Astrocyte (in vitro differentiated cells and primary cell): ENCODE measurements around the gene ISCA1. TPM values are rescaled to one million over a fixed set of nuclear protein-coding genes. Genes with fewer than 3 reads are reported as not detected.

Experiments used
- DNase-seq: peaks from one replicate; pipeline ENCODE4 v3.0.0-alpha.2; 2010; ENCODE audit warnings: low read depth
- FAIRE-seq: peaks from 2 replicates; lab custom pipeline; 2011; peaks lifted over from hg19 to GRCh38; lab: Jason Lieb, UNC
- H2AFZ ChIP-seq: 2 replicates; pipeline ENCODE4 v1.6.0; 2012; ENCODE audit warnings: low read depth, low read length, inconsistent platforms
- H3K27ac ChIP-seq: 2 replicates; pipeline ENCODE4 v1.5.1; 2011; ENCODE audit warnings: low read depth, low read length, inconsistent platforms
- H3K27me3 ChIP-seq: 2 replicates; pipeline ENCODE4 v1.6.0; 2011; ENCODE audit warnings: low read length, inconsistent platforms; ENCODE audit not compliant: insufficient read depth
- H3K36me3 ChIP-seq: 2 replicates; pipeline ENCODE4 v1.5.1; 2011; ENCODE audit warnings: low read length, inconsistent platforms; ENCODE audit not compliant: insufficient read depth
- H3K4me1 ChIP-seq: 2 replicates; pipeline ENCODE4 v1.5.1; 2011; ENCODE audit warnings: low read length, inconsistent platforms; ENCODE audit not compliant: insufficient read depth
- H3K4me2 ChIP-seq: 2 replicates; pipeline ENCODE4 v1.6.0; 2012; ENCODE audit warnings: low read length, inconsistent platforms
- H3K4me3 ChIP-seq: 2 replicates; pipeline ENCODE4 v1.5.1; 2011; ENCODE audit warnings: low read depth, mild to moderate bottlenecking, low read length, inconsistent platforms; ENCODE audit not compliant: insufficient read depth
- H3K79me2 ChIP-seq: 2 replicates; pipeline ENCODE4 v1.6.0; 2012; ENCODE audit warnings: mild to moderate bottlenecking, low read length, inconsistent platforms; ENCODE audit not compliant: insufficient read depth
- H3K9ac ChIP-seq: 2 replicates; pipeline ENCODE4 v1.6.0; 2012; ENCODE audit warnings: mild to moderate bottlenecking, low read length, inconsistent platforms
- H3K9me3 ChIP-seq: 2 replicates; pipeline ENCODE4 v1.5.1; 2012; ENCODE audit warnings: low read depth, mild to moderate bottlenecking, low read length, inconsistent platforms; ENCODE audit not compliant: insufficient read depth
- H4K20me1 ChIP-seq: 2 replicates; pipeline ENCODE4 v1.6.0; 2012; ENCODE audit warnings: low read length, inconsistent platforms; ENCODE audit not compliant: insufficient read depth
- H3K27ac Mint-ChIP-seq: one replicate; pipeline ENCODE4 v1.8.0; 2021; ENCODE audit warnings: mild to moderate bottlenecking, mixed read lengths; ENCODE audit not compliant: unreplicated experiment
- H3K27me3 Mint-ChIP-seq: one replicate; pipeline ENCODE4 v1.8.0; 2021; ENCODE audit warnings: low read depth, mixed read lengths; ENCODE audit not compliant: unreplicated experiment
- H3K36me3 Mint-ChIP-seq: one replicate; pipeline ENCODE4 v1.8.0; 2021; ENCODE audit warnings: low read depth, mixed read lengths; ENCODE audit not compliant: unreplicated experiment
- H3K4me1 Mint-ChIP-seq: one replicate; pipeline ENCODE4 v1.8.0; 2021; ENCODE audit warnings: low read depth, mixed read lengths; ENCODE audit not compliant: unreplicated experiment
- H3K4me3 Mint-ChIP-seq: one replicate; pipeline ENCODE4 v1.8.0; 2021; ENCODE audit warnings: mild to moderate bottlenecking, moderate library complexity, mixed read lengths; ENCODE audit not compliant: unreplicated experiment
- H3K9me3 Mint-ChIP-seq: one replicate; pipeline ENCODE4 v1.8.0; 2021; ENCODE audit warnings: mild to moderate bottlenecking, mixed read lengths; ENCODE audit not compliant: unreplicated experiment
- EZH2 ChIP-seq: IDR thresholded peaks from 2 replicates; pipeline ENCODE4 v1.6.1; 2012; ENCODE audit warnings: mild to moderate bottlenecking, low read length, inconsistent platforms; ENCODE audit not compliant: insufficient read depth
- total RNA-seq: library from RNA; stranded (reverse); gene quantifications from 2 replicates; pipeline ENCODE4 v1.2.1, GENCODE V29; 2021
- TF ChIP-seq, protein P1 (sequence below): IDR thresholded peaks from 2 replicates; pipeline ENCODE4 v1.5.1; 2011; ENCODE audit warnings: low read depth, mild to moderate bottlenecking, inconsistent platforms, low read length, moderate library complexity; ENCODE audit not compliant: insufficient read depth

Gene ISCA1
- total RNA-seq, 1 donor from 2014 or later: 30.6 TPM

- H3K4me3 Mint-ChIP-seq: no peak overlapping the region
- no peaks in the 10 kb centered on the region for H3K27me3 ChIP-seq
- no peak overlapping the region for H2AFZ ChIP-seq
- FAIRE-seq (no peak), DNase-seq (no peak)
- H3K36me3 ChIP-seq: peaks cover 3% of the 10 kb centered on the region
- no peaks in the 10 kb centered on the region for H3K9me3 Mint-ChIP-seq
- no peak overlapping the region for H3K9ac ChIP-seq
- H3K4me3 ChIP-seq: no peak overlapping the region
- TF ChIP-seq EZH2: no peak
- TF ChIP-seq, protein P1, sequence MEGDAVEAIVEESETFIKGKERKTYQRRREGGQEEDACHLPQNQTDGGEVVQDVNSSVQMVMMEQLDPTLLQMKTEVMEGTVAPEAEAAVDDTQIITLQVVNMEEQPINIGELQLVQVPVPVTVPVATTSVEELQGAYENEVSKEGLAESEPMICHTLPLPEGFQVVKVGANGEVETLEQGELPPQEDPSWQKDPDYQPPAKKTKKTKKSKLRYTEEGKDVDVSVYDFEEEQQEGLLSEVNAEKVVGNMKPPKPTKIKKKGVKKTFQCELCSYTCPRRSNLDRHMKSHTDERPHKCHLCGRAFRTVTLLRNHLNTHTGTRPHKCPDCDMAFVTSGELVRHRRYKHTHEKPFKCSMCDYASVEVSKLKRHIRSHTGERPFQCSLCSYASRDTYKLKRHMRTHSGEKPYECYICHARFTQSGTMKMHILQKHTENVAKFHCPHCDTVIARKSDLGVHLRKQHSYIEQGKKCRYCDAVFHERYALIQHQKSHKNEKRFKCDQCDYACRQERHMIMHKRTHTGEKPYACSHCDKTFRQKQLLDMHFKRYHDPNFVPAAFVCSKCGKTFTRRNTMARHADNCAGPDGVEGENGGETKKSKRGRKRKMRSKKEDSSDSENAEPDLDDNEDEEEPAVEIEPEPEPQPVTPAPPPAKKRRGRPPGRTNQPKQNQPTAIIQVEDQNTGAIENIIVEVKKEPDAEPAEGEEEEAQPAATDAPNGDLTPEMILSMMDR: no peak
- peaks cover 4% of the 10 kb centered on the region for H3K4me1 Mint-ChIP-seq
- no peaks in the 10 kb centered on the region for H3K9me3 ChIP-seq
- no peaks in the 10 kb centered on the region for H3K79me2 ChIP-seq
- H3K36me3 Mint-ChIP-seq: peaks cover 3% of the 10 kb centered on the region
- H4K20me1 ChIP-seq: no peaks in the 10 kb centered on the region
- H3K4me1 ChIP-seq: no peaks in the 10 kb centered on the region
- H3K4me2 ChIP-seq: no peak overlapping the region
- H3K27me3 Mint-ChIP-seq: no peaks in the 10 kb centered on the region
- H3K27ac ChIP-seq: no peak overlapping the region
- no peak overlapping the region for H3K27ac Mint-ChIP-seq
Measured at GRCh38 chr9:86288499-86289198, 6.3 kb upstream of the ISCA1 start.

GRCh38 chr9:86287013-86287412, 4.7 kb upstream of the ISCA1 start:
- TF ChIP-seq EZH2: no peak
- TF ChIP-seq, protein P1: peak; percentile 56
- no peak overlapping the region for H3K4me2 ChIP-seq
- H3K9ac ChIP-seq: no peak overlapping the region
- no peaks in the 10 kb centered on the region for H3K9me3 Mint-ChIP-seq
- no peaks in the 10 kb centered on the region for H3K27me3 Mint-ChIP-seq
- H3K4me3 Mint-ChIP-seq: no peak overlapping the region
- H3K9me3 ChIP-seq: no peaks in the 10 kb centered on the region
- H2AFZ ChIP-seq: no peak overlapping the region
- no peaks in the 10 kb centered on the region for H4K20me1 ChIP-seq
- peaks cover 3% of the 10 kb centered on the region for H3K36me3 ChIP-seq
- peaks cover 9% of the 10 kb centered on the region for H3K4me1 Mint-ChIP-seq
- FAIRE-seq (no peak), DNase-seq (peak; percentile 47)
- H3K27ac Mint-ChIP-seq: no peak overlapping the region
- peaks cover 3% of the 10 kb centered on the region for H3K36me3 Mint-ChIP-seq
- H3K27ac ChIP-seq: no peak overlapping the region
- H3K4me1 ChIP-seq: peaks cover 7% of the 10 kb centered on the region
- no peaks in the 10 kb centered on the region for H3K27me3 ChIP-seq
- H3K79me2 ChIP-seq: peaks cover under 1% of the 10 kb centered on the region
- H3K4me3 ChIP-seq: no peak overlapping the region

DNA sequence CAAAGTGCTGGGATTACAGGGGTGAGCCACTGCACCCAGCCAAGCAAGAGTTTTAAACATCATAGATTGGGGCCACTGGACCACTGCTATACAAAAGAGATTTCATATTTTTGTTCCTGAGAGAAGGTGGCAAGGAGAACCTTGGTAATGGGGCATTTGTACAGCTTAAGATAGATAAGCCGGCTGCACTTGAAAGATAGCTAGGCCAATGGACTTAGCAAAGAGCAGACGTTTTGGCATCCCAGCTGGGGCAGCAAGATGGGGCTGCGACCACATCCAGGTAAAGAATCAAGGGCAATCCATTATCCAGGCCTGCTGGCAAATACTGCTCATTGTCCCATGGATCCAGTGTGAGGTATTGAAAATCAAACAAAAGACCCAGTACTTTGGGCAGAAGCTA, 3.9 kb upstream of the ISCA1 start:
- H3K27ac ChIP-seq: no peak overlapping the region
- no peaks in the 10 kb centered on the region for H4K20me1 ChIP-seq
- H2AFZ ChIP-seq: no peak overlapping the region
- FAIRE-seq (no peak), DNase-seq (no peak)
- no peaks in the 10 kb centered on the region for H3K27me3 ChIP-seq
- H3K4me3 ChIP-seq: no peak overlapping the region
- peaks cover 7% of the 10 kb centered on the region for H3K4me1 ChIP-seq
- TF ChIP-seq, protein P1: no peak
- TF ChIP-seq EZH2: no peak
- peaks cover 3% of the 10 kb centered on the region for H3K36me3 Mint-ChIP-seq
- H3K4me2 ChIP-seq: no peak overlapping the region
- H3K9ac ChIP-seq: no peak overlapping the region
- no peaks in the 10 kb centered on the region for H3K27me3 Mint-ChIP-seq
- no peak overlapping the region for H3K27ac Mint-ChIP-seq
- H3K4me3 Mint-ChIP-seq: no peak overlapping the region
- H3K9me3 Mint-ChIP-seq: no peaks in the 10 kb centered on the region
- peaks cover 7% of the 10 kb centered on the region for H3K79me2 ChIP-seq
- peaks cover 3% of the 10 kb centered on the region for H3K36me3 ChIP-seq
- H3K9me3 ChIP-seq: no peaks in the 10 kb centered on the region
- H3K4me1 Mint-ChIP-seq: peaks cover 9% of the 10 kb centered on the region
